SK-N-MC (cell line): ENCODE measurements around the gene LAMA5.

ENCODE experiments used
- DNase-seq: peaks from one replicate; pipeline ENCODE4 v3.0.0-alpha.2; 2011; ENCODE audit warnings: low read depth, low spot score
- H3K27ac ChIP-seq: fragments of 200-600 bp; sonication (generic); 2 replicates; pipeline ENCODE4 v1.5.1; 2016; ENCODE audit warnings: mixed run types
- H3K36me3 ChIP-seq: fragments of 200-600 bp; sonication (generic); 2 replicates; pipeline ENCODE4 v1.6.1; 2017; ENCODE audit warnings: antibody characterized with exemption, low read length, mixed read lengths; ENCODE audit not compliant: insufficient read depth
- H3K4me3 ChIP-seq: fragments of 200-600 bp; sonication (generic); 2 replicates; pipeline ENCODE4 v1.5.1; 2016
- H3K9ac ChIP-seq: fragments of 200-600 bp; sonication (generic); 2 replicates; pipeline ENCODE4 v1.8.0; 2017; ENCODE audit warnings: mixed run types, mixed read lengths; ENCODE audit not compliant: insufficient read length
- H3K9me3 ChIP-seq: fragments of 200-600 bp; sonication (generic); 2 replicates; pipeline ENCODE4 v1.6.1; 2017; ENCODE audit warnings: low read depth, mild to moderate bottlenecking, antibody characterized with exemption, low read length, moderate library complexity, mixed read lengths
- EZH2 ChIP-seq: fragments of 200-600 bp; sonication (generic); IDR thresholded peaks from one replicate; pipeline ENCODE4 v1.6.1; 2017; ENCODE audit warnings: antibody characterized with exemption
- FOXP2 ChIP-seq: optimal IDR thresholded peaks from 2 replicates; pipeline ENCODE3; 2011; ENCODE audit warnings: mild to moderate bottlenecking, moderate library complexity; ENCODE audit not compliant: insufficient read depth; ENCODE audit errors: extremely low read length, control extremely low read depth
- POLR2AphosphoS5 ChIP-seq: IDR thresholded peaks from 2 replicates; pipeline ENCODE4 v1.6.1; 2012; ENCODE audit warnings: mild to moderate bottlenecking, low read depth, low read length, borderline replicate concordance

The LAMA5 gene

GRCh38 chr20:62309198-62309944, 57.7 kb downstream of the LAMA5 start:
- H3K4me3 ChIP-seq = no peak overlapping the region
- no peak overlapping the region for H3K27ac ChIP-seq
- H3K9ac ChIP-seq = no peak overlapping the region
- H3K9me3 ChIP-seq = no peaks in the 10 kb centered on the region
- TF ChIP-seq FOXP2 (no peak), POLR2AphosphoS5 (peak; percentile 11; the same call in 1 of the 2 replicates)
- peaks cover 49% of the 10 kb centered on the region for H3K36me3 ChIP-seq
- DNase-seq = no peak

GRCh38 chr20:62308102-62308822, 58.9 kb downstream of the LAMA5 start:
- no peak overlapping the region for H3K9ac ChIP-seq
- no peak overlapping the region for H3K27ac ChIP-seq
- DNase-seq = no peak
- H3K36me3 ChIP-seq = peaks cover 52% of the 10 kb centered on the region
- no peaks in the 10 kb centered on the region for H3K9me3 ChIP-seq
- no peak overlapping the region for H3K4me3 ChIP-seq
- TF ChIP-seq EZH2 = no peak
- TF ChIP-seq POLR2AphosphoS5 = no peak; the same call in 1 of the 2 replicates
- TF ChIP-seq FOXP2 = no peak

- TF ChIP-seq EZH2 (no peak), POLR2AphosphoS5 (no peak), FOXP2 (no peak)
- Histone ChIP-seq H3K4me3 (no peak overlapping the region), H3K27ac (no peak overlapping the region), H3K36me3 (peaks cover 52% of the 10 kb centered on the region), H3K9ac (no peak overlapping the region), H3K9me3 (no peaks in the 10 kb centered on the region)
- no peak for DNase-seq
Observed at GRCh38 chr20:62307226-62308101, 59.6 kb downstream of the LAMA5 start.

GRCh38 chr20:62306414-62307187, 60.5 kb downstream of the LAMA5 start:
- Histone ChIP-seq H3K27ac (no peak overlapping the region), H3K9ac (no peak overlapping the region), H3K9me3 (no peaks in the 10 kb centered on the region), H3K36me3 (peaks cover 52% of the 10 kb centered on the region), H3K4me3 (no peak overlapping the region)
- no peak for TF ChIP-seq POLR2AphosphoS5
- TF ChIP-seq FOXP2 = no peak
- no peak for TF ChIP-seq EZH2
- DNase-seq = no peak

- TF ChIP-seq EZH2 (no peak), POLR2AphosphoS5 (no peak), FOXP2 (no peak)
- H3K9ac ChIP-seq = peak overlapping the region; percentile 41
- H3K9me3 ChIP-seq = no peaks in the 10 kb centered on the region
- DNase-seq = no peak
- H3K36me3 ChIP-seq = peaks cover 52% of the 10 kb centered on the region
- H3K4me3 ChIP-seq = no peak overlapping the region
- no peak overlapping the region for H3K27ac ChIP-seq
Observed at GRCh38 chr20:62305765-62306413, 61.2 kb downstream of the LAMA5 start.

- TF ChIP-seq POLR2AphosphoS5 (no peak; the same call in 1 of the 2 replicates), FOXP2 (no peak), EZH2 (no peak)
- no peak for DNase-seq
- Histone ChIP-seq H3K9ac (peak overlapping the region; percentile 90), H3K9me3 (no peaks in the 10 kb centered on the region), H3K4me3 (peak overlapping the region; percentile 99), H3K27ac (no peak overlapping the region), H3K36me3 (peaks cover 52% of the 10 kb centered on the region)
Observed at GRCh38 chr20:62305149-62305764, 61.9 kb downstream of the LAMA5 start.
